Ectodermal cell (in vitro differentiated cells): ENCODE measurements around the gene AGBL1. TPM values are rescaled to one million over a fixed set of nuclear protein-coding genes. Genes with fewer than 3 reads are reported as not detected.

Source experiments
- H3K27ac ChIP-seq: 2 replicates; pipeline ENCODE4 v1.7.0; 2013; ENCODE audit warnings: mild to moderate bottlenecking, low read depth, low read length; ENCODE audit not compliant: insufficient read depth, poor library complexity, severe bottlenecking
- H3K27me3 ChIP-seq: 2 replicates; pipeline ENCODE4 v1.7.0; 2013; ENCODE audit warnings: mild to moderate bottlenecking, low read length; ENCODE audit not compliant: insufficient read depth, control insufficient read depth, poor library complexity, severe bottlenecking
- H3K36me3 ChIP-seq: one replicate; pipeline ENCODE4 v1.7.0; 2013; ENCODE audit warnings: low read length; ENCODE audit not compliant: control insufficient read depth, insufficient read depth
- H3K4me1 ChIP-seq: one replicate; pipeline ENCODE4 v1.7.0; 2013; ENCODE audit warnings: low read length; ENCODE audit not compliant: control insufficient read depth, insufficient read depth
- H3K4me3 ChIP-seq: 2 replicates; pipeline ENCODE4 v1.7.0; 2013; ENCODE audit warnings: low read depth, low read length, control low read depth; ENCODE audit not compliant: insufficient read depth
- H3K9me3 ChIP-seq: 2 replicates; pipeline ENCODE4 v1.7.0; 2013; ENCODE audit warnings: mild to moderate bottlenecking, low read length, moderate library complexity; ENCODE audit not compliant: control insufficient read depth
- WGBS, 2 experiments: methylation state at CpG; one replicate each; pipeline ENCODE4 v1.1.7; 2013; ENCODE audit warnings: missing lambda C conversion rate in 2 of 2; 5-methylcytosine and 5-hydroxymethylcytosine counted together
- polyA plus RNA-seq, 4 experiments: library from polyadenylated mRNA; stranded (reverse); fragments of 50-300 nt; gene quantifications; one replicate each; pipeline ENCODE4 v1.2.3, GENCODE V29; 2013

AGBL1 gene
- polyA plus RNA-seq (2013, experiment 1 of 4) = 0.72 TPM
- polyA plus RNA-seq (2013, experiment 2 of 4) = 1.7 TPM
- polyA plus RNA-seq (2013, experiment 3 of 4) = 0.64 TPM
- polyA plus RNA-seq (2013, experiment 4 of 4) = 1.2 TPM

GRCh38 chr15:86079508-86080266, at the start of gene AGBL1:
TSS of gene AGBL1 (plus strand) at chr15:86079871.
- H3K27me3 ChIP-seq = no peaks in the 10 kb centered on the region
- H3K27ac ChIP-seq = no peak within 1 kb of the TSS
- H3K4me3 ChIP-seq = no peak within 1 kb of the TSS
- WGBS, 2 experiments = 79 to 82% methylated on average over 27 of the region's 27 CpGs
- H3K4me1 ChIP-seq = peaks cover 31% of the 10 kb centered on the region
- H3K9me3 ChIP-seq = no peaks in the 10 kb centered on the region
- no peaks in the 10 kb centered on the region for H3K36me3 ChIP-seq

GRCh38 chr15:86034904-86035303, 44.8 kb upstream of the AGBL1 start:
- no peak overlapping the region for H3K4me3 ChIP-seq
- no peaks in the 10 kb centered on the region for H3K27me3 ChIP-seq
- H3K36me3 ChIP-seq = no peaks in the 10 kb centered on the region
- H3K9me3 ChIP-seq = no peaks in the 10 kb centered on the region
- no peak overlapping the region for H3K27ac ChIP-seq
- no peaks in the 10 kb centered on the region for H3K4me1 ChIP-seq

GRCh38 chr15:86036243-86036642, 43.4 kb upstream of the AGBL1 start:
- Histone ChIP-seq H3K4me3 (no peak overlapping the region), H3K27ac (no peak overlapping the region), H3K27me3 (no peaks in the 10 kb centered on the region), H3K36me3 (no peaks in the 10 kb centered on the region), H3K9me3 (no peaks in the 10 kb centered on the region), H3K4me1 (peaks cover under 1% of the 10 kb centered on the region)
- WGBS, 2 experiments = 90 to 91% methylated on average over 1 of the region's 1 CpG

- 87 to 100% methylated on average over 1 of the region's 1 CpG for WGBS, 2 experiments
- H3K4me1 ChIP-seq = peaks cover 7% of the 10 kb centered on the region
- H3K27me3 ChIP-seq = no peaks in the 10 kb centered on the region
- no peaks in the 10 kb centered on the region for H3K9me3 ChIP-seq
- no peak overlapping the region for H3K27ac ChIP-seq
- no peaks in the 10 kb centered on the region for H3K36me3 ChIP-seq
- no peak overlapping the region for H3K4me3 ChIP-seq
These were observed 41.2 kb upstream of the AGBL1 start for GRCh38 chr15:86038491-86038890.

DNA sequence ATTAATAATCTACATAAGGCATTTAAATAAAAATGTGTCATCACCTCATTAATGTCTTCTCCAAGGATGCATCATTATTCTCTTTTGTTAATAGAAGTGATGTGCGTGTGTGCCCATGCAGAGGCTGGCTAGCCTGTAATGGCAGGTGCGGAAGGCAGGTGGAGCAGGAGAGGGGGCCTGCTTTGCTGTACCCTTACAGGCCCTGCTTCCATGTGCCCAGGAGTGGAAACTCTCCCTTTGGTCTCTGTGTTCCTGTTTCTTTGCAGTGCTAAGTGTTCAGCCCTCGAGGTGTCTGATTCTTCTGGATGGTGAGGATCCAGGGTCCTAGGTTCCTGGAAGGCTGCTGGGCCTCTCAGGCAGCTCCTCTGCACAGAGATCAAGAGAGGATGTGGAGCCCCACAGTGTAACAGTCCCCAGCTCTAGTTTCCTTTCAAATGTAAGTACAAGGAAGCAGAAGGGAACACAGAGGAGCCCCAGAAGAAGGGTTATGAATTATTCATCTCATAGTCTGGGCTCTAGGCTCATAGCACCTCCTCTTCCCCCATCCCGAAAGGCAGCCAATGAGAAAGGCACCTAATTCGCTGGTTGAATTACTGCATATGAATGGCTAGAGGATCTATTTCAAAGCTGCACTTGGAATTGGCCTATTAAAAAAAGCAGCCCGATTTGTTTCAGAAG, 39.2 kb upstream of the AGBL1 start:
- Histone ChIP-seq H3K36me3 (no peaks in the 10 kb centered on the region), H3K4me1 (peaks cover 7% of the 10 kb centered on the region), H3K4me3 (no peak overlapping the region), H3K27ac (no peak overlapping the region), H3K9me3 (no peaks in the 10 kb centered on the region), H3K27me3 (no peaks in the 10 kb centered on the region)
- WGBS, 2 experiments = 72 to 76% methylated on average over 6 of the region's 6 CpGs

GRCh38 chr15:86041399-86041798, 38.3 kb upstream of the AGBL1 start:
- no peaks in the 10 kb centered on the region for H3K9me3 ChIP-seq
- no peaks in the 10 kb centered on the region for H3K36me3 ChIP-seq
- peaks cover 7% of the 10 kb centered on the region for H3K4me1 ChIP-seq
- no peaks in the 10 kb centered on the region for H3K27me3 ChIP-seq
- 54 to 56% methylated on average over 6 of the region's 6 CpGs for WGBS, 2 experiments
- no peak overlapping the region for H3K4me3 ChIP-seq
- no peak overlapping the region for H3K27ac ChIP-seq

- Histone ChIP-seq H3K4me3 (no peak overlapping the region), H3K27ac (no peak overlapping the region), H3K4me1 (peaks cover 7% of the 10 kb centered on the region), H3K9me3 (no peaks in the 10 kb centered on the region), H3K36me3 (no peaks in the 10 kb centered on the region), H3K27me3 (no peaks in the 10 kb centered on the region)
- 95 to 99% methylated on average over 1 of the region's 1 CpG for WGBS, 2 experiments
These were observed 37.4 kb upstream of the AGBL1 start for GRCh38 chr15:86042226-86042625.

DNA sequence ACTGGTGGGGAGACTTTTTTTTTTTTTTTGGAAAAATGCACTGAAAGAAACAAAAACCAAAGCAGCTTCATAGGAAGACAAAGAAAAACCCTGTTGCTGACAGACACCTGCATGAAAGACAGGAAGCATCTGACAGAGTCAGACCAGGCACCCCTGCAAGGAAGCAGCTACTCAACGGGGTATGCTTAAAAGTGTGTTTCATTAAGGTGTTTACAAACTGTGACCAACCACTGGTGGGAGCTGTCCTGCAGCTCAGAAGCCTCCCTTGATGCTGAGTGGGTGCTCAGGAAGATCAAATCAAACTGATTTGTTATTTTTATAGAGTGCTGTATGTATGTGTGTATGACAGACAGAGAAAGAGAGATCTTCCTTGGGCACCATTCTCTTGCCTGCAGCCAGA, 34.7 kb upstream of the AGBL1 start:
- H3K4me3 ChIP-seq = no peak overlapping the region
- no peaks in the 10 kb centered on the region for H3K36me3 ChIP-seq
- H3K27me3 ChIP-seq = no peaks in the 10 kb centered on the region
- no peaks in the 10 kb centered on the region for H3K9me3 ChIP-seq
- 34 to 39% methylated on average over 1 of the region's 1 CpG for WGBS, 2 experiments
- H3K27ac ChIP-seq = no peak overlapping the region
- H3K4me1 ChIP-seq = peaks cover 7% of the 10 kb centered on the region

DNA sequence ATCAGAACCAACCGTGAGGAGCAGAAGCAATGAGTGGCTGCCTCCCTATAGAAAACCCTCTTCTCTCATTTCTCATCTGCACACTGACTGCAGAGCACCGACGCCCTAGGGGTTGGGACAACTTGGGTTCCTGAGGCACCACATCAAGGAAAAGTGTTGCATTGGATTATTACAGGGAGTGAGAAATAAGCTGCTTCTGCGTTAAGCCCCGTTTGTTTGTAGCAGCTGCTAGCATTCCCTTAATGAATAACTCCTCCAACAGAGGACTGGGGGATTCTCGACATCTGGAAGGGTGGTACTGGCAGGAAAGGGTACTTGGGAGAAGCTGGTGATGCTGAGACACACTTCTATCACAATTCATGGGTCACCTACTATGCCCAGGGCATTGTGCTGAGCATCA, 25.3 kb upstream of the AGBL1 start:
- 93 to 94% methylated on average over 6 of the region's 6 CpGs for WGBS, 2 experiments
- Histone ChIP-seq H3K4me1 (no peaks in the 10 kb centered on the region), H3K4me3 (no peak overlapping the region), H3K36me3 (no peaks in the 10 kb centered on the region), H3K9me3 (no peaks in the 10 kb centered on the region), H3K27me3 (no peaks in the 10 kb centered on the region), H3K27ac (no peak overlapping the region)

DNA sequence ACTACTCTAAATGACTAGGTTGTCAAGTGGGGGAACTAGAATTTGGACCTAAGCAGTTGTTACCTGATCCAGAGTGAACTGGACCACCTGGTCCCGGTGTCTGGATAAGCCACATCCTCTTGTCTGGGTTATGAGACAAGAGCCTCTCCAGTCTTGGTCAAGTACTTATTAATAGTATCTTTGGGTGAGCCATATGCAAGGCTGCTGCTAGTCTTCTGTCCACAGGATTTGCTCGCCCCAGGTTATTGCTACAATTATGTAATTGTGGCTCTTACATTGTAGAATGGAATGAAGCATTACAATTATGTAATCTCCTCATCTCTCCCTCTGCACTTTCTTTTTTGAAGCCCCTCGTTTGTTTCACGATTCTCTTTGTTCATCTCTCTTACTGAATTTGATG, 24.0 kb upstream of the AGBL1 start:
- Histone ChIP-seq H3K4me1 (no peaks in the 10 kb centered on the region), H3K27me3 (no peaks in the 10 kb centered on the region), H3K4me3 (no peak overlapping the region), H3K27ac (no peak overlapping the region), H3K36me3 (no peaks in the 10 kb centered on the region), H3K9me3 (no peaks in the 10 kb centered on the region)
- 94 to 95% methylated on average over 4 of the region's 4 CpGs for WGBS, 2 experiments
